SU-DHL-6 (cell line): ENCODE measurements around the gene ATG10.

Experiments
- H2AFZ ChIP-seq: fragments of 200-600 bp; sonication (generic); 2 replicates; pipeline ENCODE4 v1.6.1; 2014; ENCODE audit warnings: low read depth, mild to moderate bottlenecking, moderate library complexity, mixed read lengths, antibody characterized with exemption, low read length; ENCODE audit not compliant: severe bottlenecking
- H3F3A ChIP-seq: fragments of 200-600 bp; shearing (Covaris generic); 2 replicates; pipeline ENCODE4 v1.6.0; 2016; ENCODE audit warnings: antibody characterized with exemption, mild to moderate bottlenecking; ENCODE audit not compliant: insufficient read depth
- H3K27ac ChIP-seq: fragments of 200-600 bp; sonication (generic); 2 replicates; pipeline ENCODE4 v1.5.1; 2016; ENCODE audit warnings: low read depth, mild to moderate bottlenecking, low read length, moderate library complexity, mixed read lengths
- H3K27me3 ChIP-seq: fragments of 200-600 bp; sonication (generic), shearing (Covaris generic); 2 replicates; pipeline ENCODE4 v1.6.0; 2014; ENCODE audit warnings: mild to moderate bottlenecking, low read length
- H3K36me3 ChIP-seq: fragments of 200-600 bp; sonication (generic); 2 replicates; pipeline ENCODE4 v1.6.1; 2014; ENCODE audit warnings: mild to moderate bottlenecking, low read length, mixed read lengths
- H3K4me2 ChIP-seq: fragments of 300-600, 200-600 bp; shearing (Covaris generic), sonication (generic); 2 replicates; pipeline ENCODE4 v1.6.0; 2014; ENCODE audit warnings: low read length, low read depth, mild to moderate bottlenecking; ENCODE audit not compliant: poor library complexity, severe bottlenecking
- H3K4me3 ChIP-seq: fragments of 200-600 bp; sonication (generic); 2 replicates; pipeline ENCODE4 v1.5.1; 2014; ENCODE audit warnings: antibody characterized with exemption, low read length, mild to moderate bottlenecking, mixed read lengths; ENCODE audit not compliant: insufficient read depth, poor library complexity, severe bottlenecking
- H3K79me2 ChIP-seq: fragments of 200-600 bp; sonication (generic); 2 replicates; pipeline ENCODE4 v1.6.1; 2014; ENCODE audit warnings: mild to moderate bottlenecking, low read length, moderate library complexity; ENCODE audit not compliant: insufficient read depth
- H3K9ac ChIP-seq: fragments of 200-600 bp; sonication (generic); 2 replicates; pipeline ENCODE4 v1.7.0; 2014; ENCODE audit warnings: mild to moderate bottlenecking, low read length
- H3K9me2 ChIP-seq: fragments of 200-600 bp; sonication (generic); replicated peaks from 2 replicates; pipeline ENCODE4 v1.6.1; 2014; ENCODE audit warnings: low read length; ENCODE audit not compliant: insufficient read depth
- H3K9me3 ChIP-seq: fragments of 200-600 bp; sonication (generic); 2 replicates; pipeline ENCODE4 v1.6.1; 2014; ENCODE audit warnings: low read length, mixed read lengths; ENCODE audit not compliant: insufficient read depth
- H4K20me1 ChIP-seq: fragments of 200-600 bp; sonication (generic); 2 replicates; pipeline ENCODE4 v1.6.1; 2014; ENCODE audit warnings: low read depth, mild to moderate bottlenecking, antibody characterized with exemption, low read length, moderate library complexity, mixed read lengths
- EZH2phosphoT487 ChIP-seq: fragments of 200-600 bp; sonication (generic), shearing (Covaris generic); conservative IDR thresholded peaks from 2 replicates; pipeline ENCODE4 v1.6.1; 2018; ENCODE audit warnings: mild to moderate bottlenecking, antibody characterized with exemption, low read length, moderate library complexity, mixed read lengths
- TF ChIP-seq, protein P1 (sequence below): fragments of 200-600 bp; sonication (generic); IDR thresholded peaks from one replicate; pipeline ENCODE4 v1.5.1; 2017; ENCODE audit warnings: antibody characterized with exemption, mild to moderate bottlenecking, low read length, moderate library complexity; ENCODE audit not compliant: insufficient read depth, poor library complexity, severe bottlenecking

The ATG10 gene

DNA sequence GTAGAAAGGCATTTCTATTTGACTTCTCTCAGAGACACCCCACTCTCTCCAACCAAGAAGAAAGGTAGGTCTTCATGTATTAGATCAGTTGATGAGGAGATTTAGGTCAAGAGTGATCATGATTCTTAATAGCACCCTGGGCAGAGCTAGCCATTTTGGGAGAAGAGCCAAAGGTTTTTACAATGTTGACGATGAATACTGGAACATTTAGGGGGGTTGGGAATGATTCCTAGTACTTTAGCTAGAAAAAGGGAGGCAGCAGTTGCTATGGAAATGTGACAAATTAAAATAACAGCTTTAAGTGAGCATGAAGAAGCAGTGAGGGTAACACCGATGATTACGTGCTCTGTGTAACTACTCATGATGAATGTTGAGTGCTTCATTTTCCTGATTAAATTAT is 315.8 kb downstream of the ATG10 start:
- Histone ChIP-seq H3K36me3 (no peaks in the 10 kb centered on the region), H3K27me3 (no peaks in the 10 kb centered on the region), H3F3A (no peaks in the 10 kb centered on the region), H3K79me2 (no peaks in the 10 kb centered on the region), H3K9me3 (no peaks in the 10 kb centered on the region), H3K27ac (no peak overlapping the region), H2AFZ (no peak overlapping the region), H3K9ac (no peak overlapping the region), H3K4me3 (no peak overlapping the region), H4K20me1 (no peaks in the 10 kb centered on the region), H3K4me2 (no peak overlapping the region), H3K9me2 (no peaks in the 10 kb centered on the region)
- TF ChIP-seq, protein P1, sequence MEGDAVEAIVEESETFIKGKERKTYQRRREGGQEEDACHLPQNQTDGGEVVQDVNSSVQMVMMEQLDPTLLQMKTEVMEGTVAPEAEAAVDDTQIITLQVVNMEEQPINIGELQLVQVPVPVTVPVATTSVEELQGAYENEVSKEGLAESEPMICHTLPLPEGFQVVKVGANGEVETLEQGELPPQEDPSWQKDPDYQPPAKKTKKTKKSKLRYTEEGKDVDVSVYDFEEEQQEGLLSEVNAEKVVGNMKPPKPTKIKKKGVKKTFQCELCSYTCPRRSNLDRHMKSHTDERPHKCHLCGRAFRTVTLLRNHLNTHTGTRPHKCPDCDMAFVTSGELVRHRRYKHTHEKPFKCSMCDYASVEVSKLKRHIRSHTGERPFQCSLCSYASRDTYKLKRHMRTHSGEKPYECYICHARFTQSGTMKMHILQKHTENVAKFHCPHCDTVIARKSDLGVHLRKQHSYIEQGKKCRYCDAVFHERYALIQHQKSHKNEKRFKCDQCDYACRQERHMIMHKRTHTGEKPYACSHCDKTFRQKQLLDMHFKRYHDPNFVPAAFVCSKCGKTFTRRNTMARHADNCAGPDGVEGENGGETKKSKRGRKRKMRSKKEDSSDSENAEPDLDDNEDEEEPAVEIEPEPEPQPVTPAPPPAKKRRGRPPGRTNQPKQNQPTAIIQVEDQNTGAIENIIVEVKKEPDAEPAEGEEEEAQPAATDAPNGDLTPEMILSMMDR = no peak
- no peak for TF ChIP-seq EZH2phosphoT487

DNA sequence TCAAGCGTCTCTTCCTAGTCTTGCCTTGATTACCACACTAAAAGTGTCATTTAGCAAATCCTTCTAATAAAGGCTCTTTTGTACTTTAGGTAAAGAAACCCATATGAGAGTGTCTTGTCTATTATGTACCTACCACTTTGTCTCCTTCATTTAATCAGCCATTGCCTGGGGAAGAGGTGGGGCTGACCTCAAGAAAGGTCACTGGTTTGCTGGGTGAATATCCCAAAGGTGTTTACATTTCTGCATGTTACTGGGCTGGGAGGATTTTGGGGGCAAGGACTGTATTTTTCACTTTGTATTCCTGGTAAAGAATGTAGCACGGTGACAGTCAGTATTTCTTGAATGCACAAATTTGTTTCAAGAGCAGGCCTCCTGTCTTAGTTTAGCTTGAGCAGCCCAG is 318.2 kb downstream of the ATG10 start:
- no peaks in the 10 kb centered on the region for H3K27me3 ChIP-seq
- H3K27ac ChIP-seq = no peak overlapping the region
- no peaks in the 10 kb centered on the region for H3K9me3 ChIP-seq
- H3K9me2 ChIP-seq = no peaks in the 10 kb centered on the region
- H3K9ac ChIP-seq = no peak overlapping the region
- H3K79me2 ChIP-seq = no peaks in the 10 kb centered on the region
- no peaks in the 10 kb centered on the region for H3F3A ChIP-seq
- H3K36me3 ChIP-seq = no peaks in the 10 kb centered on the region
- TF ChIP-seq, protein P1 = no peak
- no peak for TF ChIP-seq EZH2phosphoT487
- no peak overlapping the region for H3K4me2 ChIP-seq
- H3K4me3 ChIP-seq = no peak overlapping the region
- H2AFZ ChIP-seq = no peak overlapping the region
- no peaks in the 10 kb centered on the region for H4K20me1 ChIP-seq

DNA sequence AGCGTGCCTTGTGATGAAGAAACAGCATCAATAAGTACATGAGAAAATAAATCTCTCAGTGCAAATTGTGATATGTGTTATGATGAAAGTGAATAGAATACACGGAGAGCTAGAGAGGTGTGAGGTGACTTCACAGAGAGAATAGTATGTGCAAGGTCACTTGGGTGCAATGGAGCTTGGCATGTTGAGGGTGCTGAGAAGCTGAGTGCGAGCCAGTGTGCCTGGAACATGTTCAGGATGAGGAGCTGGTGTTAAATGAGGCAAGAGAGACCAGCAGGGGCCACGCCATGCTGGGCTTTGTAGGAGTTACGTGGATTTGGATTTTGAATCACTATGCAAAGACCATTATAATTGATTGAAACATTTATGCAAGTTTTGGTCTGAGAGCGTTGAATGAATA is 319.1 kb downstream of the ATG10 start:
- Histone ChIP-seq H2AFZ (no peak overlapping the region), H3K27me3 (no peaks in the 10 kb centered on the region), H3K9me3 (no peaks in the 10 kb centered on the region), H3K9ac (no peak overlapping the region), H3F3A (no peaks in the 10 kb centered on the region), H3K79me2 (no peaks in the 10 kb centered on the region), H3K4me2 (no peak overlapping the region), H3K36me3 (no peaks in the 10 kb centered on the region), H3K27ac (no peak overlapping the region), H3K9me2 (no peaks in the 10 kb centered on the region), H3K4me3 (no peak overlapping the region), H4K20me1 (no peaks in the 10 kb centered on the region)
- TF ChIP-seq, protein P1 = no peak
- no peak for TF ChIP-seq EZH2phosphoT487
